Measurements from ENCODE around the gene APOL2.
A peak's percentile ranks its signal among the peaks of the same experiment; 100 is the strongest.
"Not testable (repeated sequence)": the region's sequence is repeated elsewhere in the genome, so short reads cannot be mapped to it uniquely, and the experiment has no call there.

The APOL2 gene

DNA sequence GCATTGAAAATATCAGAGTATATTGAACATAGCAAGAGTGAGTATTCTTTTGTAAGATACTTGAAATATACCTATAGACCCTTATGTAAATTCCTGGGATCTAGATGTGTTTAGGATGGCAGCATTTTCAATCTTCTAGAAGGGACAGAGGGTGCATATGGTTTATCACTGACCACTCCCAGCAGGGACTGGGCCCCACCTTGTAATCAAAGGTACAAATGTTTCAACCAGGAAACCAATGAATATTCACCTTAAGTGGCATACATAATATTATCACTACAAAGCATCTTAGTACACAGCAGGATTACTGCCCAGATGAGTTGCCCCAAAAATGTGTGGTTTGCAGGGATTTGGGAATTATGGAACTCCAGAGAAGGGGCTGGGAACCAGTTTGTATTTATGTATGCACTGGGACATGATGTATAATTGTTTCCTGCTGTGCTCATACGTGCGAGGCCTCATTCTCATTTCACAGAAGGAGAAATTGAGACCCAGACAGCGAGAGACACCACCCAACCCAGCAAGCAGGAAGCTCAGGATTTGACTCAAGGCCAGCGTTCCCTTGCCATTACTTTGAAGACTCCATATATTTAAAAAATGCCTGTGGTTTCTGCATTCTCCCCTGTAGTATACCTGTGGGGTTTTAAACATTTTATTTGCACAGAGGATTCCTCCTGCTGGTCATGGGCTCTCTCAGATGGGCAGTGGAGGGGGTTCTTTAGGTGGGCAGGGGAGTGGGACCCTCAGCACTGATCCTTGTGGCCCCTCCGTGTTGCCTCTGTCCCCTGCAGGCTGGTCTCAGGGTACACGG is 42.9 kb downstream of the APOL2 start:
- no peak for DNase-seq

DNA sequence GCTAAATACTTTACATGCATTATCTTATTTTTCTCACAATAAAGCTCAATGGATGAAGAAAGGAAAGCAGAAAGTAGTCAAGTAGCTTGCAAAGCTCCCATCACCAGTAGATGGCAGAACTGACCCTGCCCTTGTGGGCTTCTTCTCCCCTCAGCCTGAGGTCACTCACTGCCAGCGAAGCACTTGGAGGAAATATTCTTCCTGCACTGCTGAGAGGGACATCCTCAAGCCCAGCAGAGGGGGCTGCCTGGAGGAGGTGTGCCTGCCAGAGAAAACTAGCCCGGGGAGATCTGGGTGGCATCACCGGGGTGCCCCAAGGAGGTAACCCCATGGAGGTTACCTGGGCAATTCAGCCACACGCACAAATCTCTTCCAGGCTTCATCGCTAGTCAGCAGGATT is 44.4 kb downstream of the APOL2 start:
- peak; percentile 52 for DNase-seq

DNA sequence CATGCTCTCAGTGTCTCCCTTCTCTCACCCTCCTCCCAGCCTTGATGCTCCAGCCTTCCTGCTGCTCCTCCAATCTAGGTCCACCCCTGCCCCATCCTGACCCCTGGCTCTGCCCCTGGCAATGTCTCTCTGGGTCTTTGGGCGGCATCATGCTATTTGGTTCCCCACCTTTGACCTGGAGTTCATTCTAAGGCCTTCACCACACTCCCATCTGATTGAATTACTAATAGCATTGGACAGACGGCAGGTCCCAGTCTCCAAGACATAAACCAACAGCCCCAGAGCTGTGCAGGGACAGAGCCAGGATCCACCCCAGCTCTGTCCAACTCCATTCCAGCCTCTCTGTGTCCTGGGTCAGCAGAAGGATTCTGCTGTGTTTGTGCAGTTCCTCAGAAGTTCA is 44.9 kb downstream of the APOL2 start:
- no peak for DNase-seq

DNA sequence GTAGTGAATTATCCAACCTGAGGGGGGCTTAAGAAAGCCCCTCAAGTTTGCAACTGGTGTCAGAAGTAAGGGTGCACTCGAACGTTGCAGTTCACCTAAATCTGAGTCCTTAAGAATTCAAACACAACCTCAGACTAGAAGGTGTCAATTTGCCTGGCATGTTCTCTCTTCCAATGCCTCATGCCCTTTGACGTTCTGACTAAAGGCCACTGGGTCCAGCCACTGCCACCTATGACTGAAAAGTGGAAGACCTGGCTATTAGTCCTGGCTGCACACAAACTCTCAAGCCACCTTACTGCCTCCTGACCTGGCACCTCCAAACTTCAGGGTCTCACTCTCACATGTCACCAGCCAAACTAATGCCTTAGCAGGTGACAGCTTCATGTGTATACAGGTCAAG is 45.8 kb downstream of the APOL2 start:
- no peak for DNase-seq

DNA sequence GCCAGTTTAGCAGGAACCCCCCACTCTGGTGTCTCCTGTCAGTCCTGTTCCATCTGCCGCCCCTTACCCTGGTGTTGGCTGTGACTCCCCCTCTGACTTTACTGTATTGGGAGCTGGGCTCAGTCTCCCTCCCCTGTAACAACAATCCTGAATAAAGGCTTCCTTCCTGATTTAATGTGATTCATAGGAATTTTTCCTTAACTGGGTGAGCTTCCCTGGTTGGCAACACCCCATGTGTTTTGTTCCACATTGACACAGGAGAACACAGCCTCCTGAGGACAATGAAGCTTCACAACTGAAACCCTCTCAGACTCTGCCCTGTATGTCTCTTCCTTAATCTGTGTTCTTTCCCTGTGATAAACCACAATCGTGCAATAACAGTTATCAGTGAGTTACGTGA is 46.2 kb downstream of the APOL2 start:
- no peak for DNase-seq

DNA sequence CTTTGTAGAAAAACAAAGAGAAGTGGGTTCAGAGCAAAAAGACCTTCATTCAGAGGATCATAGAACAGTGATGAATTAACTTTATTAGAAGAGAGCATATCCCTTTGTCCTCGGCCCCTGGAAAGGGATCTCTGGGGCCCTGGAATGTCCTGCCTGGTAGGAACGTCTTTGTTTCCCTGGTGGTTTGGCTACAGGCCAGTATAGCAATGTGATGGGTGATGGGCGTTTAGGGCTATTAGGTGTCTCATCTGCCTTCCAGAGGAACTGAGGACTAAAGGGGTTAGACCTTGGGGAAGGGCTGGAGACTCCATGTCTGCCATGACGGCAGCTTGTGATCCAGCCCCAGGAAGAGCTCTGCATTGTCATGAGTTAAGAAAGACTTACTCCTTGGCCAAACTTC is 46.8 kb downstream of the APOL2 start:
- no peak for DNase-seq

DNA sequence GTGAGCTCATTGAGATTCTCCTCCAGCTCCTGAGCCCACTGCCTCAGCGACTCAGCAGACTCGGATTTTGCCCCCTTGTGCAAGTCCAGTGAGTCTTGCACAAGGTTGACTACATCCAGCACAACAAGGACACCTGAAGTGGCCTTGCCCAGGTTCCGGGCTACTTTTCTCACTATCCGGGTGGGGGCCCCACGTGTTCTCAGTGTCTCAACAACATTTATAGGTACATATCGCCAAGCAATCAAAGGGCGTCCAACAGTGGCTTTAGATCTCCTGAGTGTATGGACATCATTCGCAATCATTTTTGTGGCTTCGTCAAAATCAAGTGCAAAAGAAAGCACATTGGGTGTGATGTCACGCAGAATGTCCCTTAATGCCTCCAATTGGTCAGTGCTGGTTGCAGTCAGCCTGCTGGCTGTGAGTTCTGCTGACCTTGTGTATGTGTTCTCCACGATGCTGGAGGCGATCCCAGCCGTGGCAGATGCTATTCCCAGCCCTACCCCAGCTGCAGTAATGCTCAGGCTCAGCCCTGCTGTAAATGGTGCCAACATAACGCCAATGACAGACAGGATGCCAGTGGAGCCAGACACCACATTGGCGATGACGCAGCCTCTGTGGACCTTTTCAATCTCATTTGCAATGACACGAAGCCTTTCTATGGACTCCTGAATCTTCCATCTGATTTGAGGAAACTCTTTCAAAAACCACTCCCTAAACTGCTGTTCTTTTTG is 48.1 kb downstream of the APOL2 start:
- DNase-seq: no peak

DNA sequence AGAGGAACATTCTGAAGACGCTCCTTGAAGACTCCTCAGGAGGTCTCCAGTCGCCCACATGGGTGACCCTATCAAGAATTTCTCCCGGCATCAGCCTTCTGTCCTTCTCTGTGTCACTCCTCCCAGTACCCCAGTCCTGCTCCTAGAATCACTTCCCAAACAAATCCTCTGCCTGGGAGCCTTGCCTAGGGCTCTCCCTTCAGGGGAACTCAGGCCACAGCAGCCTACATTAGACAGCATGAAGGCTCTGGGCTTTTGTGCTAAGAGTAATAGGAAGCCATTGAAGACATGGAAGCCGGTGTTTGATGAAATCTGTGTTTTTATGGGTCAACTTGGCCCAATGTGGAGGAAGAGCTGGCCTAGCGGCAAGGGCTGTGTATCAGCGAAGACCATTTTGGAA is 51.5 kb downstream of the APOL2 start:
- DNase-seq: not testable (repeated sequence)

DNA sequence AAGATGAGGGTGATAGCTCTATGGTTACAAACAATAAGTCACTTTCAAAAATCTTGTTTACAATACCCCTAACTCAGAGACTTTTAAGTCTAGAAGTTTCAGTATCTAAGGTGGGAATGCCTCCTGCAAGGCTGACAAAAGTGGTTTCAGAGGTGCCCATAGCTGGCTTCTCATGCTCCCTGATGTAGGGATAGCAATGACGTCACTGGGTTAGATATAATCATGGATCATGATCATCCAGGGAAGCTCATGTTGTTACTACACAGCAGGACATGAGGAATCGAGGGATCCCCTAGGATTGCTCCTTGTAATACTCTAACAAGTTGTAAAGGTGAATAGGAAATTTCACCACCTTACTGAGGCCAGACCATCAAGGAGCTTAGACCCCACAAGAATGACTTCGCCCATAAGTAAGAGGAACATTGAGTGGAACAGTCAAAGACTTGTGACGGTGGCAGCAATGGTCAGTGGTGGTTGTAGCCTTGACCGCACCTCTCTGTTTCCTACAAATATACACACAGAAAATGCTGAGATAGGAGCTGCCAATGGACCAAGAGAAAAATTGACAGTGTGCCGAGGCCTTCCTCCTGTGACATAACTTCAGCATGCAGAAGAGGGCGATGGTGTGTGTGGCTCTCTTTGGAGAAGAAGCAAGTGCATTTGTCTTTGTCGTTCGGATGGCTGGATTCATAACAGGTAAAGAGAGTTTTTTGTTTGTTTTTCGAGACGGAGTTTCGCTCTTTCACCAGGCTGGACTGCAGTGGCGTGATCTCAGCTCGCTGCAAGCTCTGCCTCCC is 53.3 kb downstream of the APOL2 start:
- no peak for DNase-seq

DNA sequence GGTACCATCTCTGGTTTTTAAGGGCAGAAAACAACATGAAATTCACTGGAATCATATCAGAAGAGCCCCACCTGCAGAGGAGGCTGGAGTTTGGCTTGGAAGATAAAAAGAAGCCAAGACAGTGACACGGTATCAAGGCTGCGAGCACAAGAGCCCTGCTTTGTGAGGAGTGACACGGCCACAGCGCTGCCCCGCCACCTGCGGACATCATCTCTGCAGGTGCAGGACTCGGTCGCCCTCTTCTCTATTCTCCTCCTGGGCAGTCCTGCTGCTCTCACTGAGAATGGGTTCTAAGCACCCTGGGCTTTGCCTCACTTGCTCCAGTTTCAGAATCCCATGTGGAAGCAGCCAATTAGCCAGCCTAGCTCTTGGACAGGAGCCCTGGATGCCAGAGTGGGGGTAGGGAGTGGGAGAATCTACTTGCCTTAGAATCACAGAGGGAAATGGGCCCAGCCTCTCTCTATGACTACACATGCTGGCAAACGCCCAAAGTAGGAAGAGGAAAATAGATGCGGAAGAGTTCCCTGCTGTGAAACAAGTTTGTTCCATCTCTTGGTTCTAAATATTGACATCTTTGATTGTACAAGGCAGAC is 54.8 kb downstream of the APOL2 start:
- no peak for DNase-seq

DNA sequence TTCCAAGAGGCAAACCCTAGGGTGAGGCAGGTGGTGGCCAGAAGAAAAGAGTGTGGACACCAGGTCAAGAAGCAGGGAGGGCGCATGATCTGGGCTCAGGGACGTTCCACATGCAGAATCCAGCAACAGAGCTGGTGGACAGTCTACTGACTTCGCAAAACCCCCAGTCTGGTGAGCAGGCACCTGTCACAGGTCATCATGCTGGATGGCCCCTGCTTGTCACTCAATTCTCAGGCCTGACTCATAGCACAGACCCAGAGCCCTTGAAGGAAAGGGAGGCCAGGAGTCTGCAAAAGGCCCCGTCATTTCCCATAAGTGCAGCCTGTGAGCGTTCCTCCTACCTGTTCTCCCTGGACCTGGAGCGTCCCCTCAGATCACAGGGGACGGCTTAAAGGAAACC is 55.9 kb downstream of the APOL2 start:
- no peak for DNase-seq

DNA sequence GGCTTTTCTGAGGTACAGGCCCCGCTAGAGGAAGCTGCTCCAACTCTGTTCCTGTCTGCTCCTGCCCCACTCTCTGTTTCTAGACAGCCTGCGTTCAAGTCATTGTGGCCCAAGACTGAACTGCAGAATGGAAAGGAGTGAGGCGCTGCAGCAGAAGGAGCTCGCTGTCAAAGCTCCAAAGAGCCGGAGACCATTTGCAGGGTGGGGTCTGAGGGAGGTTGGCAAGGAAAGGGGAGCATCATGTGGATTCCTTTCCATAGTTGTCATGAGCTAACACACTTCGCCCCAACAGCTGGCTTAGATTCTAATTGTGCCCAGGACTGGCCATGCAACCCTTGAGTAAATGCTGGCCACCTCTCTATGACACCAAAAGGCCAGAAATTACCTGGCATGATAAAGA is 56.5 kb downstream of the APOL2 start:
- DNase-seq: no peak

DNA sequence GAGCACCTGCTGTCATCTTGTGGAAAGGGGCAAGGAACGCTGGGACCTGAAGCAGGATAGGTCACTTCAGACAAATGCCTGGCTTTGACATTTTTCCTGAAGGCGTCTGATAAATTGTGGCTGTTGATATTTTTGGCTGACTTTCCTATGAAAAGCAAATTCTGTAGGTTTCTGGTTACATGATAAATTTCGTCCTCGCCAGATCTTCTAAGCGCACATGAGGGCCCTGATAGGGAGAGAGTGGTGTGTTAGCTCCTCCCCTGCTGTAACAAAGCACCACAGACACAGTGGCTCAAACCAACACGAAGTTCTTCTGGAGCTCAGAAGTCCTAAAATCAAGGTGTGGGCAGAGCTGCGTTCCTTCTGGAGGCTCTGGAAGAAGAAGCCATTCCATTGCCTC is 57.3 kb downstream of the APOL2 start:
- no peak for DNase-seq

DNA sequence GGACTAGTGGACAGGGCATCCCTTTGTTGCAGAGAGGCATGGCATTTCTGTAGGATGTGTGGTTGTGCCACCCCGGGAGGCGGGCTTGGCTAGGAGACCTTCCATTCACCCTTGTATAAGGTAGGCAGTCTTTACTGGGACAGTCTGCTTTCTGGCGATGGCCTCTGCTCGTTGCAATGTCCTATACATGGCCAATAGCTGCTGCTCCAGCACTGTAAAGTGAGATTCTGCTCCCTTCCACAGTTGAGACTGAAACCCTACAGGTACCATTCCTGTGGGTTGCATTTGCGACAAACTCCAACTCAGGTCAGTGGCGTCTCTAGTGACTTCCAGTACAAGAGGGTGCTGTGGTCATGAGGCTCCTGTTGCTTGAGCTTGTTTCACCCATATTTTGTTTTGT is 58.4 kb downstream of the APOL2 start:
- no peak for DNase-seq

DNA sequence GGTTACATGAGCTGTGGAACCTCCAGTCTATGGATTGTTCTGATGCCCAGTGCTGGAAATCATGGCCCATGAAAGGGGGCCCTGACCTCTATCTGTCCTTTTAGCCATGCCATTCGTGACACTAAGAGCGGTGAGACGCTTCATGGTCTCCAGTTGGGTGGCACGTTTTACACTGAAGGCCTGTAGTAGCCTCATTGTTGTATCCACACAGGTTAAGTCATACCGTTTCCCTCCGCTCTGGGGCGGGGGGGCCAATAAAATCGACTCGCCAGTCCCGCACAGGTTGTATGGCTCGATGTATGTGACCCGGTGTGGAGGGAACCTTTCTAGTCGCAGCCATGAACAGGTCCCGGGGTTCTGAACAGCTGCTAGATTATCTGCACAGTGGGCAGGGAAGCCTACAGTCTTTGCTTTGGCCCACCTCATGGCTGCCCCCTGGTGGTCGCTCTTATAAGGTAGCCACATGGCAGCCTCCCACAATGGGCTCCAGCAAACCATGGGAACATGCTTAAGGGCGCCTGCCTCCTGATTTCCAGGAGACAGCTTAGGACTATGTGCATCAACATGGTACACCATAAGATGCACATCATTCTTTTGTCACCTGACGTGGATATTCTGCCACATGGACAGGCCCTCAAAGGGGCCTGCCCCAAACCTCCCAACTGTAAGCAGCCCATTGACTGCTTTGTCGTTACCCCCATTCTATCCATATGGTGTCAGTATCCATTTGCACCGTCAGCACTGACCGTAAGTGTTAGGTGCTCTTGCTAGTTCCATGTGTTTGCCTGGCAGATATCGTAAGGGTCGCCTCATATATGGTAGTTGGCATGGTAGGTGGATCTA is 59.1 kb downstream of the APOL2 start:
- peak; percentile 83 for DNase-seq

DNA sequence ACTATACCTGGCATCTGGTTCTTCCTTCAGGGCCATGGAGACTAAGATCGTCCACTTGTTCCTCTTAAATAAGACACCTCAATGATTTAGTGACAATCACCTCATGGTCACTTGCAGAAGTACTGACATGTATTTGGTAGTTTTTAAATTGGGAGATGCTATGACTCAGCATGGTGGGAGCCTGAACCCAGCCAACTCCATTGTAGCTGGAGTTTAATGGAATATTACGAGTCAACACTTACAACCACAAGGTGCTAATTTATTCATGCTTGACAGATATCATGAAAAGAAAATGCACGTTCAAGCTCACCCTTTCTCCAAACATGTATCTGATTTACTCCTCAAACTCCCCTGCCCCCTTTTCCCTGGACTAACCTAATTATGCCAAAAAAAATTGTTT is 62.2 kb downstream of the APOL2 start:
- no peak for DNase-seq

All from activated CD4-positive, alpha-beta T cell treated with anti-CD3 and anti-CD28 coated beads, Interleukin-10, Interleukin-2, amounts not matched to agents 100 ng/mL and 50 ng/mL, durations not matched to agents 16 hours and 8 hours (primary cell).